Uterus (tissue), 4 donors: ENCODE results near the gene CDK19. TPM values are rescaled to one million over a fixed set of nuclear protein-coding genes. Genes with fewer than 3 reads are reported as not detected.

ENCODE experiments used
- DNase-seq, 2 donors: peaks; one replicate each; pipeline ENCODE4 v3.0.0-alpha.2; 2019 to 2020
- H3K27ac ChIP-seq, 2 donors: fragments of 200-600 bp; sonication (generic); 1 replicate in 1 of 2; 2 replicates in 1 of 2; pipeline ENCODE4 v1.5.1; 2016 to 2018
- H3K27me3 ChIP-seq, 2 donors: fragments of 200-600 bp; sonication (generic); one replicate each; pipeline ENCODE4 v1.5.1; 2018 to 2019; ENCODE audit warnings: control low read depth in 1 of 2
- H3K36me3 ChIP-seq, 2 donors: fragments of 200-600 bp; sonication (generic); one replicate each; pipeline ENCODE4 v1.5.1; 2019; ENCODE audit warnings: control low read depth in 1 of 2
- H3K4me1 ChIP-seq, 2 donors: fragments of 200-600 bp; sonication (generic); one replicate each; pipeline ENCODE4 v1.5.1; 2018 to 2019; ENCODE audit warnings: control low read depth in 1 of 2
- H3K4me3 ChIP-seq, 2 donors: fragments of 200-600 bp; sonication (generic); 1 replicate in 1 of 2; 2 replicates in 1 of 2; pipeline ENCODE4 v1.5.1; 2018 to 2019; ENCODE audit warnings: mild to moderate bottlenecking in 1 of 2
- H3K9me3 ChIP-seq, 2 donors: fragments of 200-600 bp; sonication (generic); one replicate each; pipeline ENCODE4 v1.5.1; 2019; ENCODE audit warnings: control low read depth in 1 of 2
- CTCF ChIP-seq, 4 experiments: fragments of 200-600 bp in 2 of 4; fragments of 450-650 bp in 2 of 4; sonication (generic) in 2 of 4; IDR thresholded peaks; one replicate each; pipeline ENCODE4 v1.5.1; 2016 to 2019; ENCODE audit warnings: antibody characterized with exemption in 4 of 4, mild to moderate bottlenecking in 2 of 4, moderate library complexity in 1 of 4
- POLR2A ChIP-seq, 2 donors: fragments of 450-650 bp; IDR thresholded peaks; one replicate each; pipeline ENCODE4 v1.6.1; 2016; ENCODE audit warnings: antibody characterized with exemption in 2 of 2, mild to moderate bottlenecking in 1 of 2, moderate library complexity in 1 of 2
- intact Hi-C: fragments of 100-400 bp; cut with DNase I; formaldehyde crosslinking; loops from one replicate; pipeline ENCODE4 v1.15.1; 2023; ENCODE audit warnings: low total_unique reads
- total RNA-seq, 4 donors: library from RNA; depleted of rRNA in 3 of 4; stranded (reverse); fragments of >200 nt in 3 of 4; gene quantifications; one replicate each; pipeline versions ENCODE4 v1.1.0 to v1.2.4, GENCODE V29; 2014 to 2023
- donor health status: DM: yes; HTN: yes; CAD: no.

Gene CDK19
- total RNA-seq, 4 donors from 2014 or later = 1.0 to 34.3 (median 12.9) TPM

DNA sequence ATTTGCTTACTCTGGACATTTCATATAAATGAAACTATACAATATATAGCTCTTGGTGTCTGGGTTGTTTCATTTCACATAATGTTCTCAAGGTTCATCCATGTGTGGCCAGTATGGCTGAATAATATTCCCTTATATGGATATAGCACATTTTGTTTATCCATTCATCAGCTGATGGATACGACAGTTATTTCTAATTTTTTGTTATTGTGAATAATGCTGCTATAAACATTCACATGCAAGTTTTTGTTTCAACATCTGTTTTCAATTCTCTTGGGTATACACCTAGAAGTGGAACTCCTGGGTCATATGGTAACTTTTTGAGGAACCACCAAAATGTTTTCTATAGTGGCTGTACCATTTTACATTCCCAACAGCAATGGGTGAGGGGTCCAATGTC is 101.1 kb downstream of the CDK19 start:
- TF ChIP-seq CTCF (IDR thresholded peaks at IDR 0.05) = no peak
- TF ChIP-seq POLR2A (IDR thresholded peaks at IDR 0.05) = no peak
- no peaks in the 10 kb centered on the region for H3K27me3 ChIP-seq
- H3K36me3 ChIP-seq = no peaks in the 10 kb centered on the region
- no peak overlapping the region for H3K27ac ChIP-seq
- H3K4me1 ChIP-seq = no peaks in the 10 kb centered on the region
- no peak for DNase-seq
- H3K4me3 ChIP-seq = no peak overlapping the region
- intact Hi-C loops = no loop called here
- H3K9me3 ChIP-seq = no peaks in the 10 kb centered on the region

- H3K27me3 ChIP-seq = no peaks in the 10 kb centered on the region
- H3K9me3 ChIP-seq = no peaks in the 10 kb centered on the region
- no peak for TF ChIP-seq CTCF (IDR thresholded peaks at IDR 0.05)
- no peak for TF ChIP-seq POLR2A (IDR thresholded peaks at IDR 0.05)
- H3K36me3 ChIP-seq = no peaks in the 10 kb centered on the region
- intact Hi-C loops = no loop called here
- no peak overlapping the region for H3K27ac ChIP-seq
- DNase-seq = no peak
- no peaks in the 10 kb centered on the region for H3K4me1 ChIP-seq
- no peak overlapping the region for H3K4me3 ChIP-seq
These were observed 103.0 kb downstream of the CDK19 start for GRCh38 chr6:110712238-110712637.

DNA sequence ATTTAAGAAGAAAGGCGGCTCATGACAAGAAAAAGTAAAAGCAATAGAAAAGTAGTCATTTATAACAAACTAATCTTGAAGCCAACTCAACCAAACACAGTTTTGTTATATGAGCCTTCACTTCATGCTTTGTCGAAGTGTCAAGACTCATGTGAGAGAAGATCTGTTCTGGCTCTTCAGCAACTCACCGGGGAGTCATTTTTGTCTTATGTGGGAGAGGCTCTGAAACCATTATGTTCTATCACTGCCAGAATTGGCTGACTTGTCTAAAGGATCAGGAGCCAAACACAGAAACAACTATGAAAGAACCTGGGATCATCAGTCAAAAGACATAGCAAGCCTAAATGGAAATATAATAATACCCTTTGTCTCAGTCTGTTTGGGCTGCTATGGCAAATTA is 105.2 kb downstream of the CDK19 start:
- Histone ChIP-seq H3K27me3 (no peaks in the 10 kb centered on the region), H3K9me3 (no peaks in the 10 kb centered on the region), H3K4me1 (no peaks in the 10 kb centered on the region), H3K36me3 (no peaks in the 10 kb centered on the region), H3K27ac (no peak overlapping the region), H3K4me3 (no peak overlapping the region)
- no peak for DNase-seq
- intact Hi-C loops = no loop called here
- TF ChIP-seq CTCF (IDR thresholded peaks at IDR 0.05) (no peak), POLR2A (IDR thresholded peaks at IDR 0.05) (no peak)

GRCh38 chr6:110708295-110708950 is 106.8 kb downstream of the CDK19 start:
- Histone ChIP-seq H3K4me3 (no peak overlapping the region), H3K27me3 (no peaks in the 10 kb centered on the region), H3K27ac (no peak overlapping the region), H3K36me3 (no peaks in the 10 kb centered on the region), H3K4me1 (no peaks in the 10 kb centered on the region), H3K9me3 (no peaks in the 10 kb centered on the region)
- intact Hi-C loops = no loop called here
- TF ChIP-seq CTCF (IDR thresholded peaks at IDR 0.05) (no peak), POLR2A (IDR thresholded peaks at IDR 0.05) (no peak)
- no peak for DNase-seq

- TF ChIP-seq POLR2A (IDR thresholded peaks at IDR 0.05) = no peak
- TF ChIP-seq CTCF (IDR thresholded peaks at IDR 0.05) = no peak
- Histone ChIP-seq H3K36me3 (no peaks in the 10 kb centered on the region), H3K4me1 (no peaks in the 10 kb centered on the region), H3K4me3 (no peak overlapping the region), H3K27me3 (no peaks in the 10 kb centered on the region), H3K9me3 (no peaks in the 10 kb centered on the region), H3K27ac (no peak overlapping the region)
- intact Hi-C loops = no loop called here
- no peak for DNase-seq
These were observed 109.7 kb downstream of the CDK19 start for GRCh38 chr6:110705543-110705942.
